Peyer's patch (tissue), 4 donors: Measurements from ENCODE around the gene HUS1.

Source experiments
- CTCF ChIP-seq, 6 experiments: fragments of 450-650 bp in 4 of 6; fragments of 200-600 bp in 2 of 6; sonication (generic) in 1 of 6; IDR thresholded peaks; one replicate each; pipeline ENCODE4 v1.5.1; 2017 to 2019; ENCODE audit warnings: antibody characterized with exemption in 6 of 6, mild to moderate bottlenecking in 3 of 6, moderate library complexity in 1 of 6
- POLR2A ChIP-seq, 2 donors: fragments of 450-650 bp; IDR thresholded peaks; one replicate each; pipeline ENCODE4 v1.5.1; 2017; ENCODE audit warnings: antibody characterized with exemption in 2 of 2, mild to moderate bottlenecking in 2 of 2, moderate library complexity in 2 of 2

GRCh38 chr7:47991270-47991669 is 11.9 kb upstream of the HUS1 start:
- TF ChIP-seq CTCF (IDR thresholded peaks at IDR 0.05), result no peak
- TF ChIP-seq POLR2A (IDR thresholded peaks at IDR 0.05), result no peak
